K562 (cell line): ENCODE data around the gene HCRT. TPM values are rescaled to one million over a fixed set of nuclear protein-coding genes. Genes with fewer than 3 reads are reported as not detected.

ENCODE experiments used
- CBX1 ChIP-seq: sonication (generic); IDR thresholded peaks from 2 replicates; pipeline ENCODE4 v1.6.1; 2016; ENCODE audit warnings: antibody characterized with exemption, low read depth, mild to moderate bottlenecking
- HMGN3 ChIP-seq: IDR thresholded peaks from 2 replicates; pipeline ENCODE4 v1.6.1; 2011; ENCODE audit warnings: borderline replicate concordance, low read depth, mild to moderate bottlenecking, mixed read lengths, low read length; ENCODE audit not compliant: insufficient read length; ENCODE audit errors: extremely low read depth
- KDM2B ChIP-seq: fragments of 250-450 bp; sonication (Bioruptor Pico); IDR thresholded peaks from 2 replicates; pipeline ENCODE4 v1.8.0; 2021; ENCODE audit warnings: mild to moderate bottlenecking, moderate library complexity
- MECOM ChIP-seq: fragments of 250-450 bp; sonication (Bioruptor Pico); IDR thresholded peaks from 2 replicates; pipeline ENCODE4 v1.8.0; 2022; ENCODE audit warnings: inconsistent platforms
- POLR2G ChIP-seq: fragments of 200-400 bp; formaldehyde crosslinking; IDR thresholded peaks from 2 replicates; pipeline ENCODE4 v1.6.1; 2017; ENCODE audit warnings: low read depth, mild to moderate bottlenecking, antibody characterized with exemption, low read length, moderate library complexity
- PRMT5 ChIP-seq: sonication (generic); formaldehyde crosslinking; IDR thresholded peaks from 2 replicates; pipeline ENCODE4 v1.5.0; 2020; ENCODE audit warnings: missing genetic modification reagents
- RBFOX2 ChIP-seq: fragments of 200-400 bp; formaldehyde crosslinking; IDR thresholded peaks from 2 replicates; pipeline ENCODE4 v1.6.1; 2017; ENCODE audit warnings: low read depth, mild to moderate bottlenecking, low read length, moderate library complexity
- TAF1 ChIP-seq: IDR thresholded peaks from 2 replicates; pipeline ENCODE4 v1.6.1; 2011; ENCODE audit warnings: mild to moderate bottlenecking, low read length, moderate library complexity; ENCODE audit not compliant: insufficient read depth, control insufficient read depth, severe bottlenecking; ENCODE audit errors: extremely low read depth
- TCF7L2 ChIP-seq: fragments of 150-350 bp; IDR thresholded peaks from 2 replicates; pipeline ENCODE4 v1.6.1; 2016; ENCODE audit warnings: low read depth, mild to moderate bottlenecking, low read length, moderate library complexity
- ZBED1 ChIP-seq: IDR thresholded peaks from 2 replicates; pipeline ENCODE4 v1.6.1; 2014
- ZNF282 ChIP-seq: sonication (generic); formaldehyde crosslinking; IDR thresholded peaks from 2 replicates; pipeline ENCODE4 v1.8.1; 2023; ENCODE audit warnings: missing genetic modification reagents
- ZNF384 ChIP-seq: IDR thresholded peaks from 2 replicates; pipeline ENCODE4 v1.6.1; 2012; ENCODE audit warnings: low read depth, low read length, improper control_type of control experiment
- ZNF695 ChIP-seq: fragments of 450-650 bp; formaldehyde crosslinking; IDR thresholded peaks from 2 replicates; pipeline ENCODE4 v1.4.0; 2020; ENCODE audit warnings: mild to moderate bottlenecking, moderate library complexity
- ZNF764 ChIP-seq: fragments of 250-450 bp; sonication (Bioruptor Pico); IDR thresholded peaks from 2 replicates; pipeline ENCODE4 v1.4.0; 2020; ENCODE audit warnings: low read depth, mild to moderate bottlenecking, moderate library complexity
- polyA plus RNA-seq, 8 experiments: library from polyadenylated mRNA; depleted of rRNA in 4 of 8; stranded (reverse) in 5 of 8; unstranded in 3 of 8; fragments of >200 nt; fragmentation: Nextera tagmentation in 2 of 8; fragmentation: Illumina TruSeq in 1 of 8; extraction: Ambion mirVana in 2 of 8; extraction: Trizol in 1 of 8; gene quantifications; 2 replicates each; pipeline versions ENCODE4 v1.2.1 to v1.2.3, GENCODE V29; 2011 to 2014; ENCODE audit warnings: inconsistent platforms in 1 of 8, missing spikeins in 1 of 8
- total RNA-seq, 7 experiments: library from RNA; depleted of rRNA in 6 of 7; stranded (reverse); fragments of >200 nt in 6 of 7; fragmentation: Illumina TruSeq in 2 of 7; extraction: Trizol in 2 of 7; gene quantifications; 2 replicates each; pipeline versions ENCODE4 v1.2.1 to v1.2.3, GENCODE V29; 2011 to 2021; ENCODE audit warnings: low replicate concordance in 1 of 7
- TF ChIP-seq, protein P1 (sequence below): fragments of 450-650 bp; IDR thresholded peaks from 2 replicates; pipeline ENCODE4 v1.6.1; 2017; ENCODE audit warnings: antibody characterized with exemption, mild to moderate bottlenecking
- TF ChIP-seq, protein P2 (sequence below): fragments of 250-450 bp; sonication (Bioruptor Pico); IDR thresholded peaks from 2 replicates; pipeline ENCODE4 v1.9.0; 2021; ENCODE audit warnings: mild to moderate bottlenecking, inconsistent platforms
- TF ChIP-seq, protein P3 (sequence below): fragments of 250-450 bp; sonication (Bioruptor Pico); IDR thresholded peaks from 2 replicates; pipeline ENCODE4 v1.5.0; 2021
- TF ChIP-seq, protein P4 (sequence below): sonication (generic); formaldehyde crosslinking; IDR thresholded peaks from 2 replicates; pipeline ENCODE4 v1.8.0; 2022; ENCODE audit warnings: missing genetic modification reagents, mild to moderate bottlenecking, moderate library complexity, borderline replicate concordance

Gene HCRT
- total and polyA plus RNA-seq, 9 of the 15 experiments (the other 6 are each of a cell fraction or from before 2014, with no cell fraction given) = not detected

DNA sequence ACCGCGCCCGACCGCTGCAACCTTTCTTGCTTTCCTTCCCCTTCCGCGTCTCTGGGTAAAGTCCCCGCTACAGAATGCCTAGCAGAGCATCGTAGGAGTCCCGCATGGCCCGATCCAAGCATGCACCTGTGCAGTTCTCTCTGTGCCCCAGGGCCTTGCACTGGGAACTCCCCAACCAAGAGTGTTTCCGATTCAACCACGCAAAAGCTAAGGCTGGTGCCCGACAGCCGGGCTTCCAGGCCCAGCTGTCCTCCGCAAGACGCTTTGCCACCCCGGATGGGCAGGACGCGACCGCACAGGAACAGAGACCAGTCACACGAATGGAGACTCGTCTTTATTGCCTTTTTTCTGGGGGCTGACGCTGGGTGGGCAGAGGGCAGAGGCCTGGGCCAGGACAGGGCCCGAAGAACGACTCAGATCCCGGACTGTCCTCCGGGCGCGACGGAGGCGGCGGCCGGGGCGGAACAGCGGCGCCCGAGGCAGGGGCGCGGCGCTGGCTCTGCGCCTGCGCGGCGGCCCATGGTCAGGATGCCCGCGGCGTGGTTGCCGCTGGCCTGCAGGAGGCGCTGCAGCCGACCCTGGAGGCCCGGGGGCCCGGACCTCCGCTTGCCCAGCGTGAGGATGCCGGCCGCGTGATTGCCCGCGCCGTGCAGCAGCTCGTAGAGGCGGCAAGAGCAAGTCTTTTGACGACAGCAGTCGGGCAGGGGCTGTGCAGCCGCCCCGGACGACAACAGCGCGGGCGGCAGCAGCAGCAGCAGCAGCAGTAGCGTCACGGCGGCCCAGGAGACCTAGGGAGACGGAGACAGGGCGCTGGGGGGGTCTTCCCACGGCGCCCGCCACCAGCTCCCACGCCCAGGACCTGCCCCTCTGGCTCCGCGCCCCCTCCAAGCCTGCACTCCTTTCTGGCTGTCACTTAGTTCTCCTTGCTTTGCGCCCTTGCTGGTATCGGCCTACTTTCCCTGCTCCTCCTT is 1.2 kb downstream of the HCRT start (continued):
- TF ChIP-seq, protein P1, sequence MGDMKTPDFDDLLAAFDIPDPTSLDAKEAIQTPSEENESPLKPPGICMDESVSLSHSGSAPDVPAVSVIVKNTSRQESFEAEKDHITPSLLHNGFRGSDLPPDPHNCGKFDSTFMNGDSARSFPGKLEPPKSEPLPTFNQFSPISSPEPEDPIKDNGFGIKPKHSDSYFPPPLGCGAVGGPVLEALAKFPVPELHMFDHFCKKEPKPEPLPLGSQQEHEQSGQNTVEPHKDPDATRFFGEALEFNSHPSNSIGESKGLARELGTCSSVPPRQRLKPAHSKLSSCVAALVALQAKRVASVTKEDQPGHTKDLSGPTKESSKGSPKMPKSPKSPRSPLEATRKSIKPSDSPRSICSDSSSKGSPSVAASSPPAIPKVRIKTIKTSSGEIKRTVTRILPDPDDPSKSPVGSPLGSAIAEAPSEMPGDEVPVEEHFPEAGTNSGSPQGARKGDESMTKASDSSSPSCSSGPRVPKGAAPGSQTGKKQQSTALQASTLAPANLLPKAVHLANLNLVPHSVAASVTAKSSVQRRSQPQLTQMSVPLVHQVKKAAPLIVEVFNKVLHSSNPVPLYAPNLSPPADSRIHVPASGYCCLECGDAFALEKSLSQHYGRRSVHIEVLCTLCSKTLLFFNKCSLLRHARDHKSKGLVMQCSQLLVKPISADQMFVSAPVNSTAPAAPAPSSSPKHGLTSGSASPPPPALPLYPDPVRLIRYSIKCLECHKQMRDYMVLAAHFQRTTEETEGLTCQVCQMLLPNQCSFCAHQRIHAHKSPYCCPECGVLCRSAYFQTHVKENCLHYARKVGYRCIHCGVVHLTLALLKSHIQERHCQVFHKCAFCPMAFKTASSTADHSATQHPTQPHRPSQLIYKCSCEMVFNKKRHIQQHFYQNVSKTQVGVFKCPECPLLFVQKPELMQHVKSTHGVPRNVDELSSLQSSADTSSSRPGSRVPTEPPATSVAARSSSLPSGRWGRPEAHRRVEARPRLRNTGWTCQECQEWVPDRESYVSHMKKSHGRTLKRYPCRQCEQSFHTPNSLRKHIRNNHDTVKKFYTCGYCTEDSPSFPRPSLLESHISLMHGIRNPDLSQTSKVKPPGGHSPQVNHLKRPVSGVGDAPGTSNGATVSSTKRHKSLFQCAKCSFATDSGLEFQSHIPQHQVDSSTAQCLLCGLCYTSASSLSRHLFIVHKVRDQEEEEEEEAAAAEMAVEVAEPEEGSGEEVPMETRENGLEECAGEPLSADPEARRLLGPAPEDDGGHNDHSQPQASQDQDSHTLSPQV = peak; percentile 97
- TF ChIP-seq HMGN3 (peak; percentile 82), KDM2B (peak; percentile 78; the same call in 1 of the 2 replicates), CBX1 (peak; percentile 69; the same call in 1 of the 2 replicates), ZNF384 (0 out of 2 replicates have a peak, but pooled peaks have one; percentile 11), ZNF282 (CRISPR knock-in tag) (peak; percentile 83; the same call in 1 of the 2 replicates), ZNF764 (CRISPR knock-in tag) (peak; percentile 44; the same call in 1 of the 2 replicates), POLR2G (peak; percentile 85), ZBED1 (no peak), MECOM (CRISPR knock-in tag) (no peak), RBFOX2 (peak; percentile 84), ZNF695 (CRISPR knock-in tag) (peak; percentile 73; the same call in 1 of the 2 replicates), PRMT5 (CRISPR knock-in tag) (peak; percentile 59; the same call in 1 of the 2 replicates), TAF1 (peak; percentile 27), TCF7L2 (no peak)
- TF ChIP-seq, protein P2, sequence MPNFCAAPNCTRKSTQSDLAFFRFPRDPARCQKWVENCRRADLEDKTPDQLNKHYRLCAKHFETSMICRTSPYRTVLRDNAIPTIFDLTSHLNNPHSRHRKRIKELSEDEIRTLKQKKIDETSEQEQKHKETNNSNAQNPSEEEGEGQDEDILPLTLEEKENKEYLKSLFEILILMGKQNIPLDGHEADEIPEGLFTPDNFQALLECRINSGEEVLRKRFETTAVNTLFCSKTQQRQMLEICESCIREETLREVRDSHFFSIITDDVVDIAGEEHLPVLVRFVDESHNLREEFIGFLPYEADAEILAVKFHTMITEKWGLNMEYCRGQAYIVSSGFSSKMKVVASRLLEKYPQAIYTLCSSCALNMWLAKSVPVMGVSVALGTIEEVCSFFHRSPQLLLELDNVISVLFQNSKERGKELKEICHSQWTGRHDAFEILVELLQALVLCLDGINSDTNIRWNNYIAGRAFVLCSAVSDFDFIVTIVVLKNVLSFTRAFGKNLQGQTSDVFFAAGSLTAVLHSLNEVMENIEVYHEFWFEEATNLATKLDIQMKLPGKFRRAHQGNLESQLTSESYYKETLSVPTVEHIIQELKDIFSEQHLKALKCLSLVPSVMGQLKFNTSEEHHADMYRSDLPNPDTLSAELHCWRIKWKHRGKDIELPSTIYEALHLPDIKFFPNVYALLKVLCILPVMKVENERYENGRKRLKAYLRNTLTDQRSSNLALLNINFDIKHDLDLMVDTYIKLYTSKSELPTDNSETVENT (CRISPR knock-in tag) = peak; percentile 66; the same call in 1 of the 2 replicates
- TF ChIP-seq, protein P3, sequence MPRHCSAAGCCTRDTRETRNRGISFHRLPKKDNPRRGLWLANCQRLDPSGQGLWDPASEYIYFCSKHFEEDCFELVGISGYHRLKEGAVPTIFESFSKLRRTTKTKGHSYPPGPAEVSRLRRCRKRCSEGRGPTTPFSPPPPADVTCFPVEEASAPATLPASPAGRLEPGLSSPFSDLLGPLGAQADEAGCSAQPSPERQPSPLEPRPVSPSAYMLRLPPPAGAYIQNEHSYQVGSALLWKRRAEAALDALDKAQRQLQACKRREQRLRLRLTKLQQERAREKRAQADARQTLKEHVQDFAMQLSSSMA (CRISPR knock-in tag) = peak; percentile 81
- TF ChIP-seq, protein P4, sequence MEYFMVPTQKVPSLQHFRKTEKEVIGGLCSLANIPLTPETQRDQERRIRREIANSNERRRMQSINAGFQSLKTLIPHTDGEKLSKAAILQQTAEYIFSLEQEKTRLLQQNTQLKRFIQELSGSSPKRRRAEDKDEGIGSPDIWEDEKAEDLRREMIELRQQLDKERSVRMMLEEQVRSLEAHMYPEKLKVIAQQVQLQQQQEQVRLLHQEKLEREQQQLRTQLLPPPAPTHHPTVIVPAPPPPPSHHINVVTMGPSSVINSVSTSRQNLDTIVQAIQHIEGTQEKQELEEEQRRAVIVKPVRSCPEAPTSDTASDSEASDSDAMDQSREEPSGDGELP (CRISPR knock-in tag) = peak; percentile 67; the same call in 1 of the 2 replicates
